C4-2B (cell line): Measurements from ENCODE around the gene PLXNA2.

Experiments
- CTCF ChIP-seq: fragments of 450-650 bp; conservative IDR thresholded peaks from 2 replicates; pipeline ENCODE4 v1.5.1; 2017; ENCODE audit warnings: mild to moderate bottlenecking
- ZFX ChIP-seq: fragments of 450-650 bp; IDR thresholded peaks from 2 replicates; pipeline ENCODE4 v1.6.1; 2017

DNA sequence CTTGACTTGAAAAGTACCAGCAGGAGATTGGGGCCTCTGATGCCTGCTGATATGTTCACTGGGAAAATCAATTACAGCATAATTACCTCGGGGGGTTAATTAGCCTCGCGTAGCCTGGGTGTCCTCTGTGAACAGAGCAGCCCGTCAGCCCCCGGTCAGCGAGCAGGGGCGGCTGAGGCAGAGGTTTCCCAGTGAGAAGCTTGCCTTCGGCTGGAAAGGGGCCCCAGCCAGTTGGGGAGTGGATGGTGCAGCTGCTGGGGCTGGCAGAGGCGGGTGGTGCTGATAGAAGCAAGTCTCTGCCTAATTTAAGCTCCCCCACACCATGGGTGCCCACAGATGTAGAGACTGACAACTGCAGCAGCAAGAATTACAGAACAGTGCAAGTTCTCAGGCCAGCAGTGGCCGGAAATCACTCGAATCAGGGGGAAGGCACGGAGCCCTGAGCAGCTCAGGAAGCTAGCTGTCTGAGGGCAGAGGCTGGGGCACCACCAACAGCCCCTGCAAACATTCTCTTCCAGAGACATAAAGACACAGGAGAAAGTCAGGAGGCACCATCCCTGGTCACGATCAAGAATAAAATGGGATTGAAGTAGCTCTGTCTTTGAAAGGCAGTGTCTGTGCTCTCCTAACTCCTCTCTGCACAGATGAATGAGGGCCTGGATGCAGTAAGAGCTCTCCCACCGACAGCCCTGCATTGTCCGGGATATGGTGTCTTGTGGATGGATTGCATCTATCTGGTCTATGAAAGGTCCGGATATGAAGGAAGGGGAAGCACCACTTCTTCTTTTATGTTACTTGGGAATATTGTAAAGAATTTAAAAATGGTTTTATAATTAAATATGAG, 166.7 kb downstream of the PLXNA2 start:
- TF ChIP-seq CTCF (no peak), ZFX (no peak)
